GM12878 (cell line): ENCODE measurements around the gene SMIM26. TPM values are rescaled to one million over a fixed set of nuclear protein-coding genes. Genes with fewer than 3 reads are reported as not detected.

Source experiments
- ATAC-seq: fragments of 200-7000 bp; cut with Tn5 transposase; 3 replicates; pipeline ENCODE4 v1.9.1; 2020; ENCODE audit warnings: mild to moderate bottlenecking, moderate library complexity
- BruUV-seq: library from RNA; stranded (reverse); fragments of 400-500 nt; replicated peaks from 2 replicates; lab custom pipeline; 2021; lab: Mats Ljungman, UMichigan
- CTCF ChIA-PET: fragments of 300-600 bp; sonication (Branson Sonifier 250); formaldehyde crosslinking; extraction: SDS; loops from one replicate; lab custom pipeline; 2021; ENCODE audit warnings: inconsistent platforms; lab: Yijun Ruan, JAX
- POLR2A ChIA-PET: fragments of 350-600 bp; formaldehyde crosslinking; extraction: SDS; loops from one replicate; lab custom pipeline; 2021; ENCODE audit warnings: inconsistent platforms; lab: Charles Lee
- RAD21 ChIA-PET: fragments of 300-600 bp; sonication (Branson Sonifier 250); formaldehyde crosslinking; loops from one replicate; lab custom pipeline; 2023; ENCODE audit warnings: antibody characterized with exemption; ENCODE audit not compliant: unreplicated experiment; lab: Charles Lee
- SMC1A ChIA-PET: fragments of 300-600 bp; sonication (Branson Sonifier 250); formaldehyde crosslinking; loops from one replicate; lab custom pipeline; 2023; ENCODE audit not compliant: unreplicated experiment, uncharacterized antibody; lab: Charles Lee
- DNase-seq: peaks from one replicate; pipeline ENCODE4 v3.0.0-alpha.2; 2011; ENCODE audit warnings: low read depth, low spot score
- FAIRE-seq: peaks from 3 replicates; lab custom pipeline; 2011; peaks lifted over from hg19 to GRCh38; lab: Jason Lieb, UNC
- H2AFZ ChIP-seq: 2 replicates; pipeline ENCODE4 v1.6.0; 2011; ENCODE audit warnings: low read depth, low read length, control low read depth; ENCODE audit not compliant: control insufficient read depth
- H3K27ac ChIP-seq: 2 replicates; pipeline ENCODE4 v1.5.1; 2011; ENCODE audit warnings: control low read depth; ENCODE audit not compliant: control insufficient read depth, insufficient read depth
- H3K27me3 ChIP-seq, 2 experiments: replicated peaks in 1 of 2; 2 replicates each; pipeline versions ENCODE4 v1.6.0 to v1.6.1; 2011; ENCODE audit warnings: low read length in 1 of 2; ENCODE audit not compliant: control insufficient read depth in 2 of 2, insufficient read depth in 2 of 2
- H3K36me3 ChIP-seq, 2 experiments: 2 replicates each; pipeline ENCODE4 v1.5.1; 2011; ENCODE audit warnings: low read length in 1 of 2; ENCODE audit not compliant: control insufficient read depth in 2 of 2, insufficient read depth in 2 of 2
- H3K4me1 ChIP-seq: 2 replicates; pipeline ENCODE4 v1.6.1; 2011; ENCODE audit warnings: mild to moderate bottlenecking, low read length, moderate library complexity, mixed read lengths; ENCODE audit not compliant: control insufficient read depth, insufficient read depth
- H3K4me2 ChIP-seq: 2 replicates; pipeline ENCODE4 v1.6.0; 2011; ENCODE audit warnings: control low read depth; ENCODE audit not compliant: control insufficient read depth, insufficient read depth
- H3K4me3 ChIP-seq: fragments of 200-600 bp; sonication (generic); 2 replicates; pipeline ENCODE4 v1.5.1; 2016
- H3K79me2 ChIP-seq: 2 replicates; pipeline ENCODE4 v1.6.0; 2011; ENCODE audit warnings: low read length; ENCODE audit not compliant: control insufficient read depth, insufficient read depth
- H3K9ac ChIP-seq: 2 replicates; pipeline ENCODE4 v1.8.0; 2011; ENCODE audit warnings: low read length, control low read depth, mixed read lengths; ENCODE audit not compliant: control insufficient read depth, insufficient read depth
- H3K9me3 ChIP-seq: replicated peaks from 3 replicates; pipeline ENCODE4 v1.5.1; 2011; ENCODE audit warnings: mild to moderate bottlenecking, low read length; ENCODE audit not compliant: control insufficient read depth, insufficient read depth
- H4K20me1 ChIP-seq: 2 replicates; pipeline ENCODE4 v1.6.0; 2011; ENCODE audit not compliant: control insufficient read depth, insufficient read depth
- BRCA1 ChIP-seq: IDR thresholded peaks from 2 replicates; pipeline ENCODE4 v1.6.1; 2011; ENCODE audit warnings: low read depth, low read length, improper control_type of control experiment
- CBX3 ChIP-seq: fragments of 200-600 bp; sonication (generic); IDR thresholded peaks from 2 replicates; pipeline ENCODE4 v1.6.1; 2016; ENCODE audit warnings: low read depth, borderline replicate concordance
- CBX5 ChIP-seq: sonication (generic); IDR thresholded peaks from 2 replicates; pipeline ENCODE4 v1.6.1; 2016; ENCODE audit warnings: low read depth, moderate library complexity, mild to moderate bottlenecking, inconsistent platforms
- CHD2 ChIP-seq: IDR thresholded peaks from 2 replicates; pipeline ENCODE4 v1.6.1; 2011; ENCODE audit warnings: low read depth, low read length, improper control_type of control experiment, borderline replicate concordance
- ELK1 ChIP-seq: IDR thresholded peaks from 2 replicates; pipeline ENCODE4 v1.6.1; 2012; ENCODE audit warnings: low read depth, low read length, improper control_type of control experiment
- FOS ChIP-seq: IDR thresholded peaks from 3 replicates; pipeline ENCODE4 v1.6.1; 2011; ENCODE audit warnings: borderline replicate concordance; ENCODE audit not compliant: insufficient read length; ENCODE audit errors: extremely low read depth
- IRF4 ChIP-seq: IDR thresholded peaks from 2 replicates; pipeline ENCODE4 v1.6.1; 2011; ENCODE audit warnings: low read depth, low read length
- MEF2B ChIP-seq: fragments of 450-650 bp; IDR thresholded peaks from 2 replicates; pipeline ENCODE4 v1.6.1; 2018; ENCODE audit warnings: mild to moderate bottlenecking, moderate library complexity; ENCODE audit not compliant: partially characterized antibody, poor library complexity, severe bottlenecking
- MTA3 ChIP-seq: IDR thresholded peaks from 2 replicates; pipeline ENCODE4 v1.6.1; 2012; ENCODE audit warnings: low read length, inconsistent platforms, borderline replicate concordance
- NKRF ChIP-seq: fragments of 450-650 bp; conservative IDR thresholded peaks from 2 replicates; pipeline ENCODE4 v1.6.1; 2017; ENCODE audit warnings: mild to moderate bottlenecking, moderate library complexity
- POLR2AphosphoS2 ChIP-seq: IDR thresholded peaks from 2 replicates; pipeline ENCODE4 v1.6.1; 2011; ENCODE audit warnings: low read depth, mild to moderate bottlenecking, low read length, improper control_type of control experiment, moderate library complexity
- SIX5 ChIP-seq: IDR thresholded peaks from 2 replicates; pipeline ENCODE4 v1.6.1; 2011; ENCODE audit warnings: mild to moderate bottlenecking, low read depth, low read length, moderate library complexity; ENCODE audit not compliant: severe bottlenecking
- SMAD1 ChIP-seq: fragments of 450-650 bp; IDR thresholded peaks from 2 replicates; pipeline ENCODE4 v1.6.1; 2018; ENCODE audit warnings: mild to moderate bottlenecking, low read depth; ENCODE audit not compliant: partially characterized antibody
- SMC3 ChIP-seq: IDR thresholded peaks from 2 replicates; pipeline ENCODE4 v1.6.1; 2011; ENCODE audit warnings: low read length, improper control_type of control experiment, borderline replicate concordance
- TBL1XR1 ChIP-seq: IDR thresholded peaks from 2 replicates; pipeline ENCODE4 v1.6.1; 2012; ENCODE audit warnings: low read depth, low read length, improper control_type of control experiment
- TCF12 ChIP-seq: IDR thresholded peaks from 2 replicates; pipeline ENCODE4 v1.6.1; 2011; ENCODE audit warnings: low read depth, mild to moderate bottlenecking, low read length
- TCF3 ChIP-seq: IDR thresholded peaks from 2 replicates; pipeline ENCODE4 v1.6.1; 2012; ENCODE audit warnings: low read depth, mild to moderate bottlenecking, low read length, borderline replicate concordance; ENCODE audit not compliant: insufficient read depth
- WRNIP1 ChIP-seq: IDR thresholded peaks from 2 replicates; pipeline ENCODE4 v1.6.1; 2011; ENCODE audit warnings: low read depth, low read length, improper control_type of control experiment, borderline replicate concordance
- ZNF207 ChIP-seq: fragments of 450-650 bp; IDR thresholded peaks from 2 replicates; pipeline ENCODE4 v1.6.1; 2014; ENCODE audit warnings: antibody characterized with exemption, mild to moderate bottlenecking, borderline replicate concordance
- ZNF622 ChIP-seq: fragments of 450-650 bp; IDR thresholded peaks from 2 replicates; pipeline ENCODE4 v1.6.1; 2017; ENCODE audit warnings: mild to moderate bottlenecking, inconsistent platforms
- ZSCAN29 ChIP-seq: fragments of 450-650 bp; IDR thresholded peaks from 2 replicates; pipeline ENCODE4 v1.6.1; 2017; ENCODE audit warnings: mild to moderate bottlenecking, moderate library complexity
- WGBS: methylation state at CpG from one replicate; pipeline ENCODE4 v1.1.6; 2016; ENCODE audit warnings: low lambda C conversion rate; ENCODE audit not compliant: insufficient replicate concordance, insufficient coverage; ENCODE audit errors: missing lambda C conversion rate; 5-methylcytosine and 5-hydroxymethylcytosine counted together
- in situ Hi-C: fragments of 300-500 bp; cut with MboI; formaldehyde crosslinking; loops from 9 replicates; pipeline ENCODE4 v1.14.3; 2018; ENCODE audit warnings: mixed read lengths
- intact Hi-C: fragments of 100-400 bp; cut with micrococcal nuclease; formaldehyde crosslinking; loops from one replicate; pipeline ENCODE4 v1.14.2; 2022; ENCODE audit not compliant: unreplicated experiment
- polyA plus RNA-seq, 11 experiments: library from polyadenylated mRNA; depleted of rRNA in 4 of 11; unstranded in 6 of 11; stranded (reverse) in 5 of 11; fragments of >200 nt; fragmentation: Nextera tagmentation in 4 of 11; fragmentation: Illumina TruSeq in 1 of 11; extraction: Ambion mirVana in 4 of 11; extraction: Trizol in 1 of 11; gene quantifications; 1 replicate in 1 of 11; 2 replicates in 10 of 11; pipeline versions ENCODE4 v1.2.1 to v1.2.3, GENCODE V29; 2011 to 2016; ENCODE audit warnings: inconsistent platforms in 2 of 11, missing spikeins in 2 of 11, low read depth in 1 of 11
- total RNA-seq, 4 experiments: library from RNA; depleted of rRNA in 3 of 4; stranded (reverse); fragments of >200 nt in 3 of 4; fragmentation: Illumina TruSeq in 1 of 4; extraction: Trizol in 1 of 4; gene quantifications; 2 replicates each; pipeline versions ENCODE4 v1.2.1 to v1.2.3, GENCODE V29; 2013 to 2021

The SMIM26 gene
- total and polyA plus RNA-seq, 10 of the 15 experiments (the other 5 are each of a cell fraction or from before 2014, with no cell fraction given): 74.3 to 329 (median 176) TPM

- TF ChIP-seq IRF4 (no peak), CBX3 (no peak), CBX5 (no peak), TCF3 (no peak), MTA3 (no peak), ZNF622 (no peak), BRCA1 (no peak), CHD2 (no peak), FOS (no peak), WRNIP1 (no peak), ZNF207 (no peak), SMAD1 (no peak), POLR2AphosphoS2 (no peak)
Measured at GRCh38 chr20:18533491-18533890, 33.7 kb upstream of the SMIM26 start (continued).

GRCh38 chr20:18533978-18534644 lies 33.1 kb upstream of the SMIM26 start:
- Histone ChIP-seq H3K4me1 (no peaks in the 10 kb centered on the region), H2AFZ (no peak overlapping the region), H4K20me1 (no peaks in the 10 kb centered on the region), H3K36me3 (peaks cover 13 to 32% of the 10 kb centered on the region in 2 experiments), H3K27me3 (no peaks in the 10 kb centered on the region), H3K27ac (no peak overlapping the region), H3K4me2 (no peak overlapping the region), H3K4me3 (no peak overlapping the region), H3K9ac (no peak overlapping the region), H3K9me3 (no peaks in the 10 kb centered on the region), H3K79me2 (no peaks in the 10 kb centered on the region)
- ChIA-PET SMC1A (interaction anchor here (0.6 to 1.5 kb wide), 2 partner anchors 11 to 120 kb away, joined by 3 read pairs; no protein-coding TSS in a partner anchor), RAD21 (no interaction called here), POLR2A (no interaction called here), CTCF (no interaction called here)
- ATAC-seq: no peak
- in situ Hi-C loops: no loop called here
- no peak for DNase-seq
- intact Hi-C loops: no loop called here
- BruUV-seq: no TSS peak
- 97% methylated on average over 6 of the region's 6 CpGs for WGBS
- no peak for FAIRE-seq
- TF ChIP-seq ELK1 (no peak), TCF12 (no peak), NKRF (no peak), MEF2B (no peak), TBL1XR1 (no peak), ZSCAN29 (no peak), SMC3 (no peak), SIX5 (no peak)
